Cardiac fibroblast (primary cell): ENCODE data around the gene GPRIN1.

ENCODE experiments used
- DNase-seq, 2 donors: peaks; one replicate each; pipeline versions ENCODE4 v3.0.0 to v3.0.0-alpha.2; 2010; ENCODE audit warnings: low read depth in 2 of 2
- H3K4me3 ChIP-seq, 2 donors: replicated peaks in 1 of 2; 1 replicate in 1 of 2; 2 replicates in 1 of 2; pipeline ENCODE4 v1.5.1; 2011; ENCODE audit warnings: low read depth in 2 of 2, low read length in 2 of 2, mild to moderate bottlenecking in 2 of 2, moderate library complexity in 1 of 2
- TF ChIP-seq, protein P1 (sequence below): IDR thresholded peaks from one replicate; pipeline ENCODE4 v1.5.1; 2011; ENCODE audit warnings: low read depth, mild to moderate bottlenecking, low read length, inconsistent platforms

The GPRIN1 gene

GRCh38 chr5:176642675-176643490 is 32.9 kb upstream of the GPRIN1 start:
- TF ChIP-seq, protein P1, sequence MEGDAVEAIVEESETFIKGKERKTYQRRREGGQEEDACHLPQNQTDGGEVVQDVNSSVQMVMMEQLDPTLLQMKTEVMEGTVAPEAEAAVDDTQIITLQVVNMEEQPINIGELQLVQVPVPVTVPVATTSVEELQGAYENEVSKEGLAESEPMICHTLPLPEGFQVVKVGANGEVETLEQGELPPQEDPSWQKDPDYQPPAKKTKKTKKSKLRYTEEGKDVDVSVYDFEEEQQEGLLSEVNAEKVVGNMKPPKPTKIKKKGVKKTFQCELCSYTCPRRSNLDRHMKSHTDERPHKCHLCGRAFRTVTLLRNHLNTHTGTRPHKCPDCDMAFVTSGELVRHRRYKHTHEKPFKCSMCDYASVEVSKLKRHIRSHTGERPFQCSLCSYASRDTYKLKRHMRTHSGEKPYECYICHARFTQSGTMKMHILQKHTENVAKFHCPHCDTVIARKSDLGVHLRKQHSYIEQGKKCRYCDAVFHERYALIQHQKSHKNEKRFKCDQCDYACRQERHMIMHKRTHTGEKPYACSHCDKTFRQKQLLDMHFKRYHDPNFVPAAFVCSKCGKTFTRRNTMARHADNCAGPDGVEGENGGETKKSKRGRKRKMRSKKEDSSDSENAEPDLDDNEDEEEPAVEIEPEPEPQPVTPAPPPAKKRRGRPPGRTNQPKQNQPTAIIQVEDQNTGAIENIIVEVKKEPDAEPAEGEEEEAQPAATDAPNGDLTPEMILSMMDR: no peak

DNA sequence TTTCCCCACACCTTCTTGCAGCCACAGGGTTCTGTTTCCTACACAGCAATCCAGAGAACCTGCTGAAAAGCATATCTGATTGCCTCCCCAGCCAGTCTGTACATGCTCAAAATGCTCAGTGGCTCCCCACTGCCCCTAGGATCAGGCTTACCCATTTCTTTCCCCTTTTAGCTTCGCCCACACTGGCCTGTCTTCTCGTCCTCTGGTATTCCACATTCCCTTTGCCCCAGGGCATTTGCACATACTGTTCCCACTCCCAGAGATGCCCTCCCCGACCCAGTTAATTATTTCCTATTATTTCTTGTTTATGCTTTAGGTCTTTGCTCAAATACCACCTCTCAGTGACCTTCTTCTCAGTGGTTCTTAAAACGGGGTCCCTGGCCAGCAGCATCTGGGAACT is 30.7 kb upstream of the GPRIN1 start:
- no peak overlapping the region for H3K4me3 ChIP-seq
- TF ChIP-seq, protein P1: no peak
- no peak for DNase-seq

More at GRCh38 chr5:176642675-176643490, 32.9 kb upstream of the GPRIN1 start:
- no peak overlapping the region for H3K4me3 ChIP-seq
- no peak for DNase-seq

DNA sequence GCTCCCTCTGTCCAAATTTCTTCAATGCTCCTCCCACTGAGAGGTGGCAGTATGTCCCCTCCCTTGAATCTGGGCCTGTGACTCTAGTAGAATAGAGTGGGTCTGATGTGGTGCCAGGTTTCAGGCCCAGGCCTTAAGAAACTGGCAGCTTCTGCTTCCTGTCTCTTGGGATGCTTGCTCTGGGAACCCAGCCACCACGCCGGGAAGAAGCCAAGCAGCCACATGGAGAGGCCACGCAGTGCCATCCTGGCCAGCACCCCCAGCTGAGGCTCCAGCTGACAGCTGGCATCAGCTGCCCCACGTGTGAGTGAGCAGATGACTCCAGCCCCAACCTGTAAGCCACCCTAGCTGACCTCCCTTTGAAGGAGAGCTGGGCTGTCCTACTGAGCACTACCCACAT is 30.0 kb upstream of the GPRIN1 start:
- peak; percentile 24 to 82 for DNase-seq
- H3K4me3 ChIP-seq: no peak overlapping the region
- TF ChIP-seq, protein P1: no peak

DNA sequence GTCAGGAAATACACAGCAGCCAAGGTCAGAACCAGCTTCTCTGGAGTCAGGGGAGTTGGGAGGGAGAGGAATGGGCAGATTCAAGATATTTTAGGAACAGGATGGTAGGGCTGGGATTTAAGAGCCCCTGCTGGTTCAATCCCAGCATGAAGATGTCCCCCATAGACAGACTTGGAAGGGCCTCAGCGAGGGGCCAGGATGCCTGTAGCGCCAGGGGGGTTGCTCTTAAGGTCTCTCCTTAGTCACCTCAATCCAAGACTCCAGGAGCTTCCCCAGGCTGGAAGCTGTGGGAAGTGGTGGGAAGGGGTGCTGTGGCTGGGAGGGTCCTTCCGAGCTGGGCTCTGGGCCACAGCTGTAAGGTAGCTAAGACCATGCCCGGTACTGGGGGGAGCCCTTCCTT is 29.3 kb upstream of the GPRIN1 start:
- no peak for DNase-seq
- no peak overlapping the region for H3K4me3 ChIP-seq
- TF ChIP-seq, protein P1: no peak

- no peak for DNase-seq
- no peak overlapping the region for H3K4me3 ChIP-seq
- TF ChIP-seq, protein P1: no peak
Measured at GRCh38 chr5:176638437-176638836, 28.5 kb upstream of the GPRIN1 start.

DNA sequence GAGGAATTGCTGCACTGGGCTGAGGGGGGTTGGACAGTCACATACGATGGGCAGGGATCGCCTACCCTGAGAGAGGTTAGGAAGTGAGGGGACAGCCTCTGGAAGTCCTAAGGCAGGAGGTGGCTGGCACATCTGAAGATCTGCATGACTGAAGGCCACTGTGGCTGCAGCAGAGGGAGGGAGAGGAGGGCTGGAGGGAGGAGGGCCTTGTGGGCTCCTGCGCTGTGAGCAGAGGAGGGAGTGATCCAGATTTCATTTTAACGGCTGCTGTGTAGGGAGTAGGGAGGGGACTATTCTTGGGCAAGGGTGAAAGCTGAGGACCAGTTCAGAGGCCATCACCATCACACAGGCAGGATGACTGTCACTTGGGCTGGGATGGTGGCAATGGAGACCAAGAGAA is 27.6 kb upstream of the GPRIN1 start:
- no peak for DNase-seq
- TF ChIP-seq, protein P1: no peak
- no peak overlapping the region for H3K4me3 ChIP-seq
